Cardiac septum (tissue), 1 donor: Measurements from ENCODE around the gene KLC4. TPM values are rescaled to one million over a fixed set of nuclear protein-coding genes. Genes with fewer than 3 reads are reported as not detected.
A peak's percentile ranks its signal among the peaks of the same experiment; 100 is the strongest.
"Not testable (repeated sequence)": the region's sequence is repeated elsewhere in the genome, so short reads cannot be mapped to it uniquely, and the experiment has no call there.

Experiments
- DNase-seq: peaks from one replicate; pipeline ENCODE4 v3.0.0-alpha.2; 2020; ENCODE audit warnings: low spot score
- intact Hi-C: fragments of 100-400 bp; cut with DNase I; formaldehyde crosslinking; loops from one replicate; pipeline ENCODE4 v1.14.0; 2022
- total RNA-seq: library from RNA; stranded (reverse); fragmentation: NEBNext Ultra II Directional; extraction: Animal tissue kit (Norgen Biotek cat#: 25700); gene quantifications from one replicate; pipeline ENCODE4 v1.2.1, GENCODE V29; 2021
- donor health status: DM: no; HTN: no; CAD: no.

The KLC4 gene
- total RNA-seq, 1 donor from 2014 or later = 31.1 TPM

DNA sequence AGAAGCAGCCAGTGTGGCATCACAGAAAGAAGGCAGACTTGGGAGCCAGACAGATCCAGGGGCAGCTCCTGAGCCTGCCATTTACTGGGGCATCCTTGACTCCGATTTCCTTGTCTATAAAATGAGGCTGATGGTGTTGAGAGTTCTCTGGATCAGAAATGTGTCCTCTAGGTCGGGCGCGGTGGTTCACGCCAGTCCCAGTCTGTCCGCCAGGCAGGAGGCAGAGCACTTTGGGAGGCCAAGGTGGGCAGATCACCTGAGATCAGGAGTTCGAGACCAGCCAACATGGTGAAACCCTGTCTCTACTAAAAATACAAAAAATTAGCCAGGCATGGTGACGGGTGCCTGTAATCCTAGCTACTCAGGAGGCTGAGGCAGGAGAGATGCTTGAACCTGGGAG, 58.0 kb downstream of the KLC4 start:
- intact Hi-C loops = not testable (repeated sequence)
- DNase-seq = peak; percentile 31

DNA sequence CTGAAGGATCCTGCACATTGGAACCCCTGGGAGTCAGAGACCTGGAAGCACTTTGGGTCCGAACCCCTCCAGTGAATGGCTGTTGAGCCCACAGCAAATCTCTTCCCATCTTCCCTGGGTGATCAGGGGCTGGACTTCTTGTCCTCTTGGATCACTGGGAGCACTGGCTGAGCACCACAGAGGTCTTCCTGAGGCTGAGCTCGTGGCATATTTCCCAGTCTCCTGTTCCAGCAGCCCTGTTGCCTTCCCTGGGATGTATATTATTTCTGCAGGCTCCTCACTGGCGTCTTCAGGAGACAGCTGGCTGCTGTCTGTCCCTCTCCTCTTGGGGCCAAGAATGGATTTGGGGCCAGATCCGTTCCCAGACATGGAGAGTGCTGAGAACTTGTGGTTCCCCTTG, 60.1 kb downstream of the KLC4 start:
- DNase-seq = peak; percentile 43
- intact Hi-C loops = no loop called here

DNA sequence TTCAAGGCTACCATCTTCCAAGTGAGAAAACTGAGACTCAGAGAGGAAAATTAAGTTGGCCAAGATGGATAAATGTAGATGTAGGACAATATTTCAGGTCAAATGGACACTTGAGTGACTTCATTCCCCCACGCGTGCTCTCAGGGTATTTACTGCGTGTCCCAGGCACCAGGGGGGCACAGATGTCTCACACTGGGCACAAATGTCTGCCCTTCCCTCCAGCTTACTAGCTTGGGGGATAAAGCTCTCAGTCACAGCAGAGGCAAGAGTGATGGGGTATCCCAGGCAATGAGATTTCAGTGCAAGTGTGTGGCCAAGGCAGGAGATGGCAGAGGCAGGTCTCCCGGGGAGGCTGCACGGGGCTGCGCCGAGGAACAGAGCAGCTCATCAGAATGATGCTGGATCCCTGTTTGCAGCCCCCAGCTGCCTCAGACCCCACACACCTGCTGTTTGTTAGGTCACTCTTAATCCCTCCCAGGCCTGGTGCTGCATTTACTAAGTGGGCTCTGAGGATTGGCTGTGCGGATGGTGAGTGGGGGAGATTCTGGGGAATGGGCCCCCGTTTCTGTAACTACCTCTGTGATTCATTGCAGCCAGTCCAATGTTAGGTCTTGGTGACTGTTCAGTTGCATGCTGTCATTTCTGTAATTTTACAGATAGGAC, 60.8 kb downstream of the KLC4 start:
- intact Hi-C loops = no loop called here

DNA sequence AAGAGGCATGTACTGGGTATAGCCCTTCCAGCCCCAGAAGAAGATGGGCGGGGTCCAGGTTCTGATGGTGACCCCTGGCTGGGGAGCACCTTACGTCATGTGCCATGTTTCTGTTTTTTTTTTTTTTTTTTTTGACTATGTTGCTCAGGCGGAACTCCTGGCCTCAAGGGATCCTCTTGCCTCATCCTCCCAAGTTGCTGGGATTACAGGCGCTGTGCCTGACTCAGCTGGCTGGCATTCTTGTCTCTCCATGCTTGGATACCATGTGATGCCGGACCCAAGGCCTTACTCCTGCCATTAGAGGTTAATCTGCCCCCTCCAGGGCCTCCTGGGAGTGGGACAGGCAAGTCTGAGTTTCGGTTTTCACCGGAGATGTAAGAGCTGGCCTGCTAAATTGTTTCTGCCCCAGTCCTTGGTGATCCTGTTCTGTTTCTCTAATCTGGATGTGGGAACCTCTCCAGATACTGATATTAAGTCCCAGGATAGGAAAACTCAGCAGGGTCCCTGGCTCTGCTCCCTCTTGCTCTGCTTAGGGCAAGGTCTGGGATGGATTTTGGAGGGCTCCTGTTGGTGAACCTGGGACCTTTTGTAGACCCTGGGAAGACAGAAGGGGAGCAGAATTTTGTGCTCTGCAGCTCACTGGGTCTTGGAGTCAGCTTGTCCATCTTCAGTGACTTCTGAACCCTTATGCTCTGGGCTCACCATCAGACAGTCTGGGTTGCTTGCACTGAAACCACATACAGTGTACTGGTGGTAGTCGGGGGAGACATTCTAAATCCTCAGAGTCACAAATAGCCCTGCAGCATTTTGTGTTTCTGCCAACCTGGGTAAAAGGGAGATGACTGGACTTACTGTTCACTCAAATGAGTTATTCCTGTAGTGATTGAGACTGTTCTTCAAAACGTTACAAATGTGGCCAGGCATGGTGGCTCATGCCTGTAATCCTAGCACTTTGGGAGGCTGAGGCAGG, 61.8 kb downstream of the KLC4 start:
- intact Hi-C loops = no loop called here

More for the DNA sequence above, 60.8 kb downstream of the KLC4 start:
- DNase-seq = peak; percentile 57

DNA sequence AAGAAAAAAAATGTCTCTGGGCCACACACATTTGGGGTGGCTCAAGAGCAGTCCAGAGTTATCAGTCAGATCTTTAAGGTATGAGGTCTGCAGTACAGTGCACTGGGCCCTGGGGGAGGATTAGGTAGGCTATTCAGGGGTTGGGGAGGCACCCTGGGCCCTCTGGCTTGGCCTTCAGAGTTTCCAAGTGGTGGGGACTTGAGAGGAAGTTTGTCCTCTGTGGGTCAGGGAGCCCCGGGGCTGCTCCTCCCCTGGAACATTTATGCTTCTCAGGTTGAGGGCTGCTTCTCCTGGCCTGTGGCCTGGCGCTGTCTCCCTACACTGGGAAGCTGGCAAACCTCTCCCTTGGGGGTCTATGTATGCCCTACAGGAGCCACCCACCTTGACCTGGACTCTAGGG, 62.7 kb downstream of the KLC4 start:
- peak; percentile 35 for DNase-seq
- intact Hi-C loops = no loop called here

More for the DNA sequence above, 61.8 kb downstream of the KLC4 start:
- DNase-seq = peak; percentile 73

DNA sequence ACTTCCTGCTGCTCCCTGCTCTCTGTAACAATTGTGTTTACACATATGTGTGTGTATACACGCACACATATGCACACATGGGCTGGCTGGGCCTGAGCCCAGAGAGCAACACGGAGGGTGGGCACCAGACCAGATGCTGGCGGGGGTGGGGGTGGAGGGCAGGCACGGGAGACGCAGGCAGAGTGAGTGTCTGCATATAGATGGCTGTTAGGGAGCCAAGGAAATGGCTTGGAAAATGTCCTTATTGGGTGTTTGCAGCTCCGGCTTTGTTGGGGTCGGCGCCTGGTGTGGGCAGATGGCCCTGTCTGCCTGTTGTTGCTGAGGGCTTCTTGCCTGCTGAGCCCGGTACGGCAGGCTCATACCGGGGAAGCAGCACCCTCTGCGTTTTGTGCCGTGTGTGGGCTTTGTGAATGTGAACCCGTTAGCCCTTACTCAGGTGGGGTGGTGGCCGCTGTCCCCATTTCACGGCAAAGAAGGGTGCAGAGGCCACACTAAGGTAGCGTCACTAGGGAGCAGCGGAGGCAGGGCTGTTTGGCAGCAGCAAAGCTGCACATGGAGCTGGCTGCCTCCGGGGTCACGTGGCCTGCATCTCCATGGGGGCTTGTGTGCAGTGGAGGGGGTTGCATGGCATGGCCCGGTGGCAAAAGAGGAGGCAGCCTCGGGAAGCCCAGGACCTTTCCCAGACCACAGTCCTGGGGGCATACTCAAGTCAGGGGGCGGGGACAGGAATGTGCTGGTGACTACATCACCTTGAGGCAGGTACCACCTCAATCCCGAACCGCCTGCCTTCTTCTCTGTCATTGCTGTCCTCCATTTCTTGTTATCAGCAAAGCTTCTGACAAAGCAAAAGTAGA, 64.3 kb downstream of the KLC4 start:
- intact Hi-C loops = no loop called here
- DNase-seq = no peak

DNA sequence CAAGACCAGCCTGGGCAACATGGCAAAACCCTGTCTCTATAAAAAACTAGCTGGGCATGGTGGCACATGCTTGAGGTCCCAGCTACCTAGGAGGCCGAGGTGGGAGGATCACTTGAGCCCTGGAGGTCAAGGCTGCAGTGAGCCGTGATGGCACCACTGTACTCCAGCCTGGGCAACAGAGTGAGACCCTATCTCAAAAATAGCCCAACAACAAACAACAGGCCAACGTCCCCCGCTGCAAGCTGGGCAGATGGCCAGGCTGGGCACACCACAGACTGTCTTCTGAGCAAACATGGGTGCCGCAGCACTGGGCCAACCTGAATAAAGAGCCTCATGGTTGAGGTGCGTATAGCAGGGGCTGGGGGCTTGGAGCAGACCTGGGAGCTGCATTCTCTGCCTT, 65.0 kb downstream of the KLC4 start:
- no peak for DNase-seq
- intact Hi-C loops = no loop called here

Other genes with a start within 250 kb of the KLC4 start
- 46.9 TPM for gene RPL7L1, start 180.0 kb upstream of the KLC4 start, total RNA-seq
- gene PTCRA, start 143.6 kb upstream of the KLC4 start, total RNA-seq = not detected
- 19.8 TPM for gene CNPY3, start 130.2 kb upstream of the KLC4 start, total RNA-seq
- 0.30 TPM for gene GNMT, start 98.9 kb upstream of the KLC4 start, total RNA-seq
- gene PEX6, start 80.5 kb upstream of the KLC4 start, total RNA-seq = 14.6 TPM
- 25.3 TPM for gene PPP2R5D, start 75.1 kb upstream of the KLC4 start, total RNA-seq
- gene MEA1, start 45.7 kb upstream of the KLC4 start, total RNA-seq = 33.8 TPM
- gene KLHDC3, start 45.4 kb upstream of the KLC4 start, total RNA-seq = 74.9 TPM
- 26.4 TPM for gene RRP36, start 38.0 kb upstream of the KLC4 start, total RNA-seq
- gene CUL7, start 5.8 kb upstream of the KLC4 start, total RNA-seq = 11.0 TPM
- gene MRPL2, start 197 bp upstream of the KLC4 start, total RNA-seq = 76.4 TPM
- gene PTK7, start 16.7 kb downstream of the KLC4 start, total RNA-seq = 2.7 TPM
- gene SRF, start 111.6 kb downstream of the KLC4 start, total RNA-seq = 81.2 TPM
- 15.6 TPM for gene CUL9, start 122.6 kb downstream of the KLC4 start, total RNA-seq
- 23.2 TPM for gene DNPH1, start 169.8 kb downstream of the KLC4 start, total RNA-seq
- 0.35 TPM for gene TTBK1, start 183.8 kb downstream of the KLC4 start, total RNA-seq
- gene SLC22A7, start 238.6 kb downstream of the KLC4 start, total RNA-seq = not detected
- gene CRIP3, start 249.2 kb downstream of the KLC4 start, total RNA-seq = 11.2 TPM